Mammary epithelial cell (primary cell): ENCODE measurements around the gene MPP3.

Experiments
- EZH2 ChIP-seq: IDR thresholded peaks from 2 replicates; pipeline ENCODE4 v1.6.1; 2012; ENCODE audit warnings: low read length, inconsistent platforms, borderline replicate concordance
- TF ChIP-seq, protein P1 (sequence below), 2 donors: IDR thresholded peaks in 1 of 2; conservative IDR thresholded peaks in 1 of 2; 2 replicates each; pipeline ENCODE4 v1.5.1; 2011 to 2012; ENCODE audit warnings: inconsistent platforms in 2 of 2, low read length in 2 of 2, mild to moderate bottlenecking in 2 of 2, control low read depth in 1 of 2, low read depth in 1 of 2; ENCODE audit not compliant: insufficient read depth in 1 of 2; ENCODE audit errors: extremely low read depth in 1 of 2

DNA sequence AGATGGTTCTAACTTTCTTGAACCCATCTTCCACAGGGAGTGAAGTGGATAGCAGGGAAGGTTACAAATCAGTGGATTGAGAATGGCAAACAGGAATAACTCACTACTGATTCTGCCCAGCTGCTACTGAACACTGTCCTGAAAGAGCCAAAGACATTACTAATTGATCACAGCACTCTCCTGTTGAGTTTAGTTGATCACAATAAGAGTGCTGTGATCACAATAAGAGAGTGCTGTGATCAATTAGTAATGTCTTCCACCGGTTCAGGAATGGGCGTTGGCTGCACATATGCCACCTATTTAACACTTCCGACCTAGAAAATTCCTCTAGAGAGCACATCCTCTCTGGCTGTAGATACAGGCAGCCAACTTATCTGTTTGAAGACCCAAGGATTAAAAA is 41.4 kb downstream of the MPP3 start:
- TF ChIP-seq, protein P1, sequence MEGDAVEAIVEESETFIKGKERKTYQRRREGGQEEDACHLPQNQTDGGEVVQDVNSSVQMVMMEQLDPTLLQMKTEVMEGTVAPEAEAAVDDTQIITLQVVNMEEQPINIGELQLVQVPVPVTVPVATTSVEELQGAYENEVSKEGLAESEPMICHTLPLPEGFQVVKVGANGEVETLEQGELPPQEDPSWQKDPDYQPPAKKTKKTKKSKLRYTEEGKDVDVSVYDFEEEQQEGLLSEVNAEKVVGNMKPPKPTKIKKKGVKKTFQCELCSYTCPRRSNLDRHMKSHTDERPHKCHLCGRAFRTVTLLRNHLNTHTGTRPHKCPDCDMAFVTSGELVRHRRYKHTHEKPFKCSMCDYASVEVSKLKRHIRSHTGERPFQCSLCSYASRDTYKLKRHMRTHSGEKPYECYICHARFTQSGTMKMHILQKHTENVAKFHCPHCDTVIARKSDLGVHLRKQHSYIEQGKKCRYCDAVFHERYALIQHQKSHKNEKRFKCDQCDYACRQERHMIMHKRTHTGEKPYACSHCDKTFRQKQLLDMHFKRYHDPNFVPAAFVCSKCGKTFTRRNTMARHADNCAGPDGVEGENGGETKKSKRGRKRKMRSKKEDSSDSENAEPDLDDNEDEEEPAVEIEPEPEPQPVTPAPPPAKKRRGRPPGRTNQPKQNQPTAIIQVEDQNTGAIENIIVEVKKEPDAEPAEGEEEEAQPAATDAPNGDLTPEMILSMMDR (conservative IDR thresholded peaks at IDR 0.05 in 1 of 2, IDR thresholded peaks at IDR 0.05 in 1 of 2; ENCODE audit: extremely low read depth in 1 of 2, insufficient read depth in 1 of 2, low read depth in 1 of 2, low read length in 2 of 2) = no peak
- no peak for TF ChIP-seq EZH2
